NCI-H2029 (cell line): ENCODE measurements around the gene CTXN3.

ENCODE experiments used
- DNase-seq: peaks from one replicate; lab custom pipeline; 2025; lab: John Stamatoyannopoulos, UW

The CTXN3 gene

DNA sequence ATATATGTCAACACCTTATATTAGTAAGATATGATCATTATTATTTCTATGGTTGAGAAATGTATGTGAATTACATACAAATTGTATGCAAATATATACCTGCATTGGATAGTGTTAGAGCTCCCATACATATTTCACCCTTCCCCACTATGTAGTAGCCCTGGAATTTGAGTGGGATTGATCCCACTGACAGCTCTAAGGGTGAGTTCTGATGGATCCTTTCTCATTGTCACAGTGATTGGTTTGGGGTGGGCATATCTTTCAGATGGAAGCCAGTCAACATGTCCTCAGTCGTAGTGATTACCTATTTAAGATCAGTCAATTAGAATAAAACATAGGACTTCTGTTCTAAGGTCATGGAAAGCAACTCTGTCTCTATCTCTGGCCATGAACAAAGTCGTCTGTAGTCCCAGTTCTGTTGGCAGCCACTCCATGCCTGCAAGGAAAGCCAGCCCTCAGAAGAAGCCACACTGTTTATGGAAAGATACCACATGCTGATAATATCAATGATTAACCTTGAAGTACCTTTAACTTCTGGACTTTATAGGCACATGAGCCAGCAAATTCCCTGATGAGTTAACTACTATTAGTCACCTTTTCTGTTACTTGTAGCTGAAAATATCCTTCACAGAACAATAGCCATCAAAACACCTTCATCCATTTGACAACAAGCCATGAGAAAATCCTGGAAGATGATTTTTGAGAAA lies 49.2 kb downstream of the CTXN3 start:
- DNase-seq: no peak

- DNase-seq: no peak
These were observed 50.5 kb downstream of the CTXN3 start for GRCh38 chr5:127699416-127699815.

GRCh38 chr5:127700237-127700766 lies 51.4 kb downstream of the CTXN3 start:
- DNase-seq: no peak

GRCh38 chr5:127702434-127702833 lies 53.6 kb downstream of the CTXN3 start:
- DNase-seq: no peak

DNA sequence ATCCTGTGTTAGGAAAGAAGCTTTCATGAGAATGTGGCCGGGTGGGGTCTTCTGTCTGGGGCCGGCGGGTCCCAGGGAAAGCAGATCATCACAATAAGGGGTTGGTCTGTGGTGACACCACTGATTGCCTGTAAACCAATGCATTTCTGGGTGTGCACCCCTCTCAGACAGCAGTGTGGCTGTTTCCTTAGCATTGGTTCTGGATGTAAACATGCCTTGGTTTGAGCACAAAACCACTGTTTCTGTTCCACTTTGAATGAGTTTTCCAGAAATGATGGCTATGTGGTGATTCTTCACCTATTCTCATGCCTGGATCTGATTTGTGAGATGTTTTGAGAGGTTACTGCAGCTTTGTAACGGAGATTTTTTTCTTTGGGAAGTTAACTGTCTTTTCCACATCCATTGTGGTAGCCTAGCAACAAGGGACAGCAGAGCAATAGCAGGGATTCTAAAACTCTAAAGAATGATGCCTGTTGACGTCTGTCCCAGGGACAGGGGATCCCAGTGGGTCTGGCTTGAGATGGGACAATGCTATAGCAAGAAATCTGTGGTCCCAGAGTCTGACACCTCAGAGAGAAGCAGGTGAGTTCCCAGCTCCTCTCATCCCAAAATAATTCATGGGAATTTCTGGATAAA lies 54.2 kb downstream of the CTXN3 start, which contains the start of gene CCDC192:
Gene CCDC192 (plus strand): TSS at position 466 of the 636 bp plus-strand sequence. CDS start 55 bp downstream, at position 521.
- no peak for DNase-seq

DNA sequence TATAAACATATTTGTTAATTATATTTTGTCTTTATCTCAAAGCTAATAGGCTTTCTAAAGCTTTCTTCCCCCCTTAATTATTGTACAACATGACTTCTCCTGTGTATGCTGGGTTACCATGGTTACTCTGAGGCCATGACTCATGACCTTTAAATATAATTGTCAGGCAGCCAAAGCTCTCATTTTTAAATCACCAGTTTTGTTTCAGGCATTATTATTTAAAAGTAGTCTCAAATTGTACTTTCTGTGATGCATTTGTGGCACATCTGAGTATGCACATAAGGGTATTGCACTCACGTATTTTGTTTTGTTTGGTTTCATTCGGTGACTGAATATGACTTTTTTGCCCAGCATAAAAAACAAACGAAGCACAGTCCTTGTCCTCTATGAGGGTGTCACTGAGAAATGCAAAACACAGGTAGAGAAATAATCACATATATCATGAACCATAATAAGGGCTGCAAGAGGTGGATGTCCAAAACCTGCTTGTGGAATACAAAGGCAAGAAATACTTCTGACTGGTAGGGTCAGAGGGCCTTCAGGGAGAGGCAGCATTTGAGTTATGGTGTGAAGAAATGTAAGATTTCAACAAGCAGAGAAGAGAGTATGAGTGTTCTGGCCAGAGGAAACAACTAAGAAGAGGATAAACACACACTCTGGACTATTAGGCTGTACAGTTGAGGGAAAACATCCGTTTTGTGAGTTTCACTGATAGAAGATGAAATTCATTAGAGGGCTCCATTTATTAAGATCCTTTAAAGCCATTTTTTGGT lies 56.4 kb downstream of the CTXN3 start:
- peak; percentile 6 for DNase-seq

DNA sequence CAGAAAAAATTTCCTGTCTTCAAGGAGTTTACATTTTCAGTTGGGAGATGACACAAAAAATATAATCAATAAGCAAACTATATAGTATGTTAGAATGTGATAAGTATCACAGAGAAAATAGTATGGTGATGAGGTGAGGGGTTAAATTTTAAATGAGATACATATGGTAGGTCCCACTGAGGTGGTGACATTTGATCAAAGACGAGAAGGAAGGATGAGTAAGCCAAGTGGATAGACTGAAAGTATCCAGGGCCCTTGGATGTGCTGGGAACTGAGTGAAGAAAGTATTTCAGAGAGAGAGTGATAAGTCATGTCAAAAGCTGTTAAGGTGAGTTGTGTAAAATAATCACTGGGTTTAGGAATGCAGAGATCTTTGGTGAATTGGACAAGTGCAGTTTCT lies 57.8 kb downstream of the CTXN3 start:
- no peak for DNase-seq

GRCh38 chr5:127707209-127707608 lies 58.3 kb downstream of the CTXN3 start:
- no peak for DNase-seq
